ENCODE measurements around the gene UBASH3B. TPM values are rescaled to one million over a fixed set of nuclear protein-coding genes. Genes with fewer than 3 reads are reported as not detected.

Gene UBASH3B
- total RNA-seq, 1 donor from 2014 or later = 62.1 TPM

- DNase-seq (ENCODE audit: low read depth) (no peak), FAIRE-seq (peak; percentile 5)
- no peak overlapping the region for H3K27ac ChIP-seq (ENCODE audit: low read depth, low read length)
- H3K79me2 ChIP-seq (ENCODE audit: insufficient read depth, low read length) = peaks cover 27% of the 10 kb centered on the region
- H4K20me1 ChIP-seq (ENCODE audit: insufficient read depth, low read length) = peaks cover 24% of the 10 kb centered on the region
- H3K4me3 Mint-ChIP-seq (ENCODE audit: unreplicated experiment) = no peak overlapping the region
- H3K9me3 Mint-ChIP-seq (ENCODE audit: unreplicated experiment) = peaks cover 3% of the 10 kb centered on the region
- H2AFZ ChIP-seq (ENCODE audit: low read depth, low read length) = no peak overlapping the region
- H3K27ac Mint-ChIP-seq (ENCODE audit: unreplicated experiment) = no peak overlapping the region
- H3K4me1 Mint-ChIP-seq (ENCODE audit: low read depth, unreplicated experiment) = peaks cover 3% of the 10 kb centered on the region
- H3K27me3 ChIP-seq (ENCODE audit: insufficient read depth, low read length) = no peaks in the 10 kb centered on the region
- H3K9ac ChIP-seq (ENCODE audit: low read length) = no peak overlapping the region
- H3K9me3 ChIP-seq (ENCODE audit: insufficient read depth, low read depth, low read length) = no peaks in the 10 kb centered on the region
- peaks cover 4% of the 10 kb centered on the region for H3K36me3 Mint-ChIP-seq (ENCODE audit: low read depth, unreplicated experiment)
- H3K4me2 ChIP-seq (ENCODE audit: low read length) = no peak overlapping the region
- H3K4me3 ChIP-seq (ENCODE audit: insufficient read depth, low read depth, low read length) = no peak overlapping the region
- peaks cover 11% of the 10 kb centered on the region for H3K4me1 ChIP-seq (ENCODE audit: insufficient read depth, low read length)
- H3K36me3 ChIP-seq (ENCODE audit: insufficient read depth, low read length) = peaks cover 6% of the 10 kb centered on the region
- no peaks in the 10 kb centered on the region for H3K27me3 Mint-ChIP-seq (ENCODE audit: low read depth, unreplicated experiment)
- TF ChIP-seq EZH2 (IDR thresholded peaks at IDR 0.05; ENCODE audit: insufficient read depth, low read length) (no peak), CTCF (IDR thresholded peaks at IDR 0.05; ENCODE audit: insufficient read depth, low read depth, low read length) (no peak)
Measured at GRCh38 chr11:122653916-122654585, 1.5 kb upstream of the UBASH3B start.

DNA sequence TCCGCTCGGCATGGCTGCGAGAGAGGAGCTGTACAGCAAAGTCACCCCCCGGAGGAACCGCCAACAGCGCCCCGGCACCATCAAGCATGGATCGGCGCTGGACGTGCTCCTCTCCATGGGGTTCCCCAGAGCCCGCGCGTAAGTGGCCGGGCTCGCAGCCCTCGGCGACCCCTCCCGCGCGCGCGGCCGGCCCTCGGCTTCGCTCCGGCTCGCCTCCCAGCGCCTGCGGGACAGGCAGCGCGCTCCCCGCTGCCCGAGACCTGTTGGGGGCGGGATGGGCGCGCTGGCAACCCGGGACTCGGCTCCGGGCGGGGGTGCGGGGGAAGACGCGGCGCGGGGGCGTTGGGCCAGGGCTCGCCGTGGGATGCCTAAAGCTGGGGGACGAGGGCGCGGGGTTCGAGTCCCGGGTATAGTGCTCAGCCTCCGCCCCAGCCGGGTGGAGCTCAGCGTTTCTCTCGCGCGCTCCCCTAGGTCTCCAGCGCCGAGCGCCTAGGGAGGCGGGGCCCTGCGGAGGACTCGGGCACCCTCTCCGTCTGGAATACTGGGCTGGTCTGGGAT, 630 bp downstream of the UBASH3B start:
- H3K4me3 ChIP-seq (ENCODE audit: insufficient read depth, low read depth, low read length) = peak overlapping the region; percentile 80
- H3K36me3 Mint-ChIP-seq (ENCODE audit: low read depth, unreplicated experiment) = peaks cover 7% of the 10 kb centered on the region
- H3K4me1 ChIP-seq (ENCODE audit: insufficient read depth, low read length) = peaks cover 17% of the 10 kb centered on the region
- H2AFZ ChIP-seq (ENCODE audit: low read depth, low read length) = peak overlapping the region; percentile 81
- H3K27ac Mint-ChIP-seq (ENCODE audit: unreplicated experiment) = peak overlapping the region; percentile 89
- no peak for TF ChIP-seq CTCF (IDR thresholded peaks at IDR 0.05; ENCODE audit: insufficient read depth, low read depth, low read length)
- no peak for TF ChIP-seq EZH2 (IDR thresholded peaks at IDR 0.05; ENCODE audit: insufficient read depth, low read length)
- H3K4me3 Mint-ChIP-seq (ENCODE audit: unreplicated experiment) = peak overlapping the region; percentile 97
- DNase-seq (ENCODE audit: low read depth) = peak; percentile 59
- peaks cover 3% of the 10 kb centered on the region for H3K9me3 Mint-ChIP-seq (ENCODE audit: unreplicated experiment)
- peaks cover 48% of the 10 kb centered on the region for H3K79me2 ChIP-seq (ENCODE audit: insufficient read depth, low read length)
- H3K9me3 ChIP-seq (ENCODE audit: insufficient read depth, low read depth, low read length) = no peaks in the 10 kb centered on the region
- no peak for FAIRE-seq
- peaks cover 45% of the 10 kb centered on the region for H4K20me1 ChIP-seq (ENCODE audit: insufficient read depth, low read length)
- no peaks in the 10 kb centered on the region for H3K27me3 Mint-ChIP-seq (ENCODE audit: low read depth, unreplicated experiment)
- peak overlapping the region; percentile 96 for H3K9ac ChIP-seq (ENCODE audit: low read length)
- H3K27ac ChIP-seq (ENCODE audit: low read depth, low read length) = peak overlapping the region; percentile 92
- peak overlapping the region; percentile 97 for H3K4me2 ChIP-seq (ENCODE audit: low read length)
- peaks cover 17% of the 10 kb centered on the region for H3K4me1 Mint-ChIP-seq (ENCODE audit: low read depth, unreplicated experiment)
- H3K27me3 ChIP-seq (ENCODE audit: insufficient read depth, low read length) = no peaks in the 10 kb centered on the region
- H3K36me3 ChIP-seq (ENCODE audit: insufficient read depth, low read length) = peaks cover 6% of the 10 kb centered on the region

DNA sequence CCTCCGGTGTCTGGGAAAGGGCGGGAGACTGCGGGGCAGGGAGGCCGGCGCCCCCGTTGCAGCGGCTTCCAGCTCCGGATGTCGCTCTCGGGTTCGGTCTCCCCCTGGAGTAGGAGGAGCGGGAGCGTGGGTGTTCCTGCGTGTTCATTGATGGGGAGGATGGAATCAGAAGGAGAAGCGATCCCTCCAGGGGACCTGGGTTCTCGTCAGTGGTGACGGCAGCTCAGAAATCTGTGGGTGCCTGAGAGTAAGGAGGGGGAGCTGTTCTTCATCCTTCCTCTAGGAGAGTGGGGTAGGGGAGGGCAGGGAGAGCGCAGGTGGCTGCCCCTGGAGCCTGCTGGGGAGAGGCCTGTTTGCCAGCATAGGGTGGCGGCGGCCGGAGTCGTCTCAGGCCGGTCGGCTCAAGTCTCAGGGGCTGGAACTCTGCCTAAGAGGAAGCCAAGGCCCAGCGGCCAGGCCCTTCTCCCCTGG, 1.1 kb downstream of the UBASH3B start:
- Histone ChIP-seq H4K20me1 (ENCODE audit: insufficient read depth, low read length) (peaks cover 50% of the 10 kb centered on the region), H3K27me3 (ENCODE audit: insufficient read depth, low read length) (no peaks in the 10 kb centered on the region), H3K36me3 (ENCODE audit: insufficient read depth, low read length) (peaks cover 6% of the 10 kb centered on the region), H2AFZ (ENCODE audit: low read depth, low read length) (peak overlapping the region; percentile 62), H3K9ac (ENCODE audit: low read length) (peak overlapping the region; percentile 96), H3K27ac (ENCODE audit: low read depth, low read length) (peak overlapping the region; percentile 92), H3K4me3 (ENCODE audit: insufficient read depth, low read depth, low read length) (peak overlapping the region; percentile 80), H3K9me3 (ENCODE audit: insufficient read depth, low read depth, low read length) (no peaks in the 10 kb centered on the region), H3K79me2 (ENCODE audit: insufficient read depth, low read length) (peaks cover 53% of the 10 kb centered on the region), H3K4me2 (ENCODE audit: low read length) (peak overlapping the region; percentile 97), H3K4me1 (ENCODE audit: insufficient read depth, low read length) (peaks cover 22% of the 10 kb centered on the region)
- Mint-ChIP-seq H3K27ac (ENCODE audit: unreplicated experiment) (peak overlapping the region; percentile 89), H3K9me3 (ENCODE audit: unreplicated experiment) (peaks cover 3% of the 10 kb centered on the region), H3K36me3 (ENCODE audit: low read depth, unreplicated experiment) (peaks cover 7% of the 10 kb centered on the region), H3K27me3 (ENCODE audit: low read depth, unreplicated experiment) (no peaks in the 10 kb centered on the region), H3K4me1 (ENCODE audit: low read depth, unreplicated experiment) (peaks cover 21% of the 10 kb centered on the region), H3K4me3 (ENCODE audit: unreplicated experiment) (peak overlapping the region; percentile 97)
- TF ChIP-seq EZH2 (IDR thresholded peaks at IDR 0.05; ENCODE audit: insufficient read depth, low read length) (no peak), CTCF (IDR thresholded peaks at IDR 0.05; ENCODE audit: insufficient read depth, low read depth, low read length) (no peak)
- FAIRE-seq = no peak
- peak; percentile 39 for DNase-seq (ENCODE audit: low read depth)
